Activated T-cell treated with anti-CD3 and anti-CD28 coated beads, Interleukin-2, amount 50 U/mL, for 1 hour (primary cell): Measurements from ENCODE around the gene ELP4.

ENCODE experiments used
- DNase-seq: peaks from one replicate; pipeline ENCODE4 v3.0.0-alpha.2; 2020

The ELP4 gene

GRCh38 chr11:31783252-31783651, 273.7 kb downstream of the ELP4 start:
- no peak for DNase-seq

- no peak for DNase-seq
Measured at GRCh38 chr11:31784611-31785010, 275.0 kb downstream of the ELP4 start.

GRCh38 chr11:31786996-31787685, 277.6 kb downstream of the ELP4 start:
- DNase-seq = no peak

GRCh38 chr11:31788085-31788484, 278.5 kb downstream of the ELP4 start:
- no peak for DNase-seq

- DNase-seq = no peak
Measured at GRCh38 chr11:31790649-31791048, 281.1 kb downstream of the ELP4 start.

GRCh38 chr11:31792036-31792435, 282.5 kb downstream of the ELP4 start:
- DNase-seq = no peak

GRCh38 chr11:31792456-31792855, 282.9 kb downstream of the ELP4 start:
- DNase-seq = no peak

- no peak for DNase-seq
Measured at GRCh38 chr11:31793264-31793663, 283.7 kb downstream of the ELP4 start.

- no peak for DNase-seq
Measured at GRCh38 chr11:31794548-31794947, 285.0 kb downstream of the ELP4 start.

GRCh38 chr11:31795706-31796498, 286.3 kb downstream of the ELP4 start:
- DNase-seq = no peak

- no peak for DNase-seq
Measured at GRCh38 chr11:31796499-31797189, 287.1 kb downstream of the ELP4 start.

- no peak for DNase-seq
Measured at GRCh38 chr11:31797190-31798056, 287.9 kb downstream of the ELP4 start.

- DNase-seq = no peak
Measured at GRCh38 chr11:31798057-31798553, 288.5 kb downstream of the ELP4 start.

- DNase-seq = no peak
Measured at GRCh38 chr11:31798554-31799434, 289.2 kb downstream of the ELP4 start.

- DNase-seq = no peak
Measured at GRCh38 chr11:31799435-31800397, 290.1 kb downstream of the ELP4 start.

- DNase-seq = no peak
Measured at GRCh38 chr11:31800398-31801265, 291.1 kb downstream of the ELP4 start.

- no peak for DNase-seq
Measured at GRCh38 chr11:31801298-31801702, 291.7 kb downstream of the ELP4 start.

- no peak for DNase-seq
Measured at GRCh38 chr11:31802000-31802551, 292.5 kb downstream of the ELP4 start.

- DNase-seq = no peak
Measured at GRCh38 chr11:31802609-31802989, 293.0 kb downstream of the ELP4 start.
